ENCODE data around the gene CLEC9A. TPM values are rescaled to one million over a fixed set of nuclear protein-coding genes. Genes with fewer than 3 reads are reported as not detected.

CLEC9A gene
- total RNA-seq, 3 donors from 2014 or later (not counting 1 experiment from before 2014, with no cell fraction given): 1.9 TPM; not detected in 2

GRCh38 chr12:10075451-10075850 lies 45.0 kb downstream of the CLEC9A start:
- Histone ChIP-seq H3K27ac (ENCODE audit: low read length) (no peak overlapping the region), H3K4me1 (ENCODE audit: control insufficient read depth, insufficient read depth, low read length) (no peaks in the 10 kb centered on the region), H3K9me3 (ENCODE audit: control insufficient read depth, insufficient read depth, low read length) (no peaks in the 10 kb centered on the region), H3K36me3 (ENCODE audit: control insufficient read depth, insufficient read depth, low read length) (no peaks in the 10 kb centered on the region), H3K27me3 (ENCODE audit: control insufficient read depth, insufficient read depth, low read length) (no peaks in the 10 kb centered on the region), H3K4me3 (ENCODE audit: low read length) (no peak overlapping the region)
- no peaks in the 10 kb centered on the region for H3K4me1 Mint-ChIP-seq
- no peak overlapping the region for H3K27ac Mint-ChIP-seq
- H3K36me3 Mint-ChIP-seq: no peaks in the 10 kb centered on the region
- H3K9me3 Mint-ChIP-seq: no peaks in the 10 kb centered on the region
- intact Hi-C loops (cut with micrococcal nuclease): no loop called here
- H3K27me3 Mint-ChIP-seq (ENCODE audit: low read depth in 2 of 2): peaks cover 16 to 27% of the 10 kb centered on the region in 2 donors
- DNase-seq: no peak
- no peak for ATAC-seq
- no peak for TF ChIP-seq CTCF (IDR thresholded peaks at IDR 0.05)
- H3K4me3 Mint-ChIP-seq: no peak overlapping the region

GRCh38 chr12:10082117-10082874 lies 51.8 kb downstream of the CLEC9A start:
- Histone ChIP-seq H3K27me3 (ENCODE audit: control insufficient read depth, insufficient read depth, low read length) (no peaks in the 10 kb centered on the region), H3K9me3 (ENCODE audit: control insufficient read depth, insufficient read depth, low read length) (peaks cover 14% of the 10 kb centered on the region), H3K36me3 (ENCODE audit: control insufficient read depth, insufficient read depth, low read length) (no peaks in the 10 kb centered on the region), H3K4me1 (ENCODE audit: control insufficient read depth, insufficient read depth, low read length) (no peaks in the 10 kb centered on the region), H3K27ac (ENCODE audit: low read length) (no peak overlapping the region), H3K4me3 (ENCODE audit: low read length) (no peak overlapping the region)
- H3K27ac Mint-ChIP-seq: no peak overlapping the region
- ATAC-seq (no peak), DNase-seq (no peak)
- H3K9me3 Mint-ChIP-seq: peaks cover 3 to 8% of the 10 kb centered on the region in 2 donors
- TF ChIP-seq CTCF (IDR thresholded peaks at IDR 0.05): no peak
- H3K36me3 Mint-ChIP-seq: peaks cover 11% of the 10 kb centered on the region
- no peak overlapping the region for H3K4me3 Mint-ChIP-seq
- WGBS (ENCODE audit: insufficient coverage): 48% methylated on average over 5 of the region's 5 CpGs
- peaks cover 14 to 19% of the 10 kb centered on the region in 2 donors for H3K27me3 Mint-ChIP-seq (ENCODE audit: low read depth in 2 of 2)
- intact Hi-C loops (cut with micrococcal nuclease): no loop called here
- no peaks in the 10 kb centered on the region for H3K4me1 Mint-ChIP-seq

GRCh38 chr12:10084733-10085132 lies 54.3 kb downstream of the CLEC9A start:
- no peak for ATAC-seq
- Histone ChIP-seq H3K9me3 (ENCODE audit: control insufficient read depth, insufficient read depth, low read length) (peaks cover 14% of the 10 kb centered on the region), H3K4me1 (ENCODE audit: control insufficient read depth, insufficient read depth, low read length) (no peaks in the 10 kb centered on the region), H3K27ac (ENCODE audit: low read length) (no peak overlapping the region), H3K4me3 (ENCODE audit: low read length) (no peak overlapping the region), H3K27me3 (ENCODE audit: control insufficient read depth, insufficient read depth, low read length) (no peaks in the 10 kb centered on the region), H3K36me3 (ENCODE audit: control insufficient read depth, insufficient read depth, low read length) (no peaks in the 10 kb centered on the region)
- intact Hi-C loops (cut with micrococcal nuclease): no loop called here
- Mint-ChIP-seq H3K27ac (no peak overlapping the region), H3K9me3 (peaks cover 3 to 8% of the 10 kb centered on the region in 2 donors), H3K36me3 (peaks cover 11% of the 10 kb centered on the region), H3K27me3 (ENCODE audit: low read depth in 2 of 2) (peaks cover 4 to 13% of the 10 kb centered on the region in 2 donors), H3K4me1 (peaks cover 7% of the 10 kb centered on the region in 2 donors), H3K4me3 (no peak overlapping the region)
- no peak for TF ChIP-seq CTCF (IDR thresholded peaks at IDR 0.05)
- 100% methylated on average over 2 of the region's 6 CpGs for WGBS (ENCODE audit: insufficient coverage)
- no peak for DNase-seq

- Mint-ChIP-seq H3K4me1 (peaks cover 7% of the 10 kb centered on the region in 2 donors), H3K27me3 (ENCODE audit: low read depth in 2 of 2) (peaks cover 4 to 19% of the 10 kb centered on the region in 2 donors), H3K27ac (no peak overlapping the region), H3K36me3 (peaks cover 11% of the 10 kb centered on the region), H3K9me3 (peaks cover 3 to 8% of the 10 kb centered on the region in 2 donors), H3K4me3 (no peak overlapping the region)
- 100% methylated on average over 1 of the region's 3 CpGs for WGBS (ENCODE audit: insufficient coverage)
- H3K9me3 ChIP-seq (ENCODE audit: control insufficient read depth, insufficient read depth, low read length): peaks cover 14% of the 10 kb centered on the region
- no peak for DNase-seq
- no peak for ATAC-seq
- H3K36me3 ChIP-seq (ENCODE audit: control insufficient read depth, insufficient read depth, low read length): no peaks in the 10 kb centered on the region
- no peak overlapping the region for H3K4me3 ChIP-seq (ENCODE audit: low read length)
- no peaks in the 10 kb centered on the region for H3K4me1 ChIP-seq (ENCODE audit: control insufficient read depth, insufficient read depth, low read length)
- intact Hi-C loops (cut with micrococcal nuclease): no loop called here
- H3K27me3 ChIP-seq (ENCODE audit: control insufficient read depth, insufficient read depth, low read length): no peaks in the 10 kb centered on the region
- no peak for TF ChIP-seq CTCF (IDR thresholded peaks at IDR 0.05)
- no peak overlapping the region for H3K27ac ChIP-seq (ENCODE audit: low read length)
Observed at GRCh38 chr12:10086387-10086786, 55.9 kb downstream of the CLEC9A start.

Data from natural killer cell (primary cell).